H1 (cell line): Measurements from ENCODE around the gene BRCC3. TPM values are rescaled to one million over a fixed set of nuclear protein-coding genes. Genes with fewer than 3 reads are reported as not detected.

Experiments
- CEBPB ChIP-seq: IDR thresholded peaks from 2 replicates; pipeline ENCODE4 v1.6.1; 2012; ENCODE audit warnings: low read depth, low read length
- CHD1 ChIP-seq: IDR thresholded peaks from 2 replicates; pipeline ENCODE4 v1.6.1; 2012; ENCODE audit warnings: low read depth, low read length, improper control_type of control experiment
- KDM5A ChIP-seq: fragments of 200-600 bp; IDR thresholded peaks from 2 replicates; pipeline ENCODE4 v1.7.1; 2012; ENCODE audit warnings: mild to moderate bottlenecking, low read length, inconsistent platforms, mixed read lengths
- PHF8 ChIP-seq: fragments of 200-600 bp; sonication (generic); conservative IDR thresholded peaks from 2 replicates; pipeline ENCODE4 v1.7.1; 2012; ENCODE audit warnings: low read depth, mild to moderate bottlenecking, inconsistent platforms, low read length, moderate library complexity
- SRF ChIP-seq: IDR thresholded peaks from 2 replicates; pipeline ENCODE4 v1.6.1; 2011; ENCODE audit warnings: mild to moderate bottlenecking, low read depth, low read length, moderate library complexity
- ZNF274 ChIP-seq: IDR thresholded peaks from 2 replicates; pipeline ENCODE4 v1.7.0; 2012; ENCODE audit warnings: low read length, borderline replicate concordance; ENCODE audit errors: extremely low read depth
- polyA plus RNA-seq, 7 experiments: library from polyadenylated mRNA; depleted of rRNA in 3 of 7; stranded (reverse) in 5 of 7; unstranded in 2 of 7; fragments of >200 nt in 5 of 7; fragments of 200-250 nt in 2 of 7; gene quantifications; 1 replicate in 5 of 7; 2 replicates in 1 of 7; 4 replicates in 1 of 7; pipeline versions ENCODE4 v1.2.1 to v1.2.3, GENCODE V29; 2011 to 2013; ENCODE audit warnings: missing spikeins in 2 of 7, mixed read lengths in 2 of 7
- total RNA-seq: library from RNA; stranded (reverse); fragmentation: NEBNext Ultra II Directional; extraction: Animal tissue kit (Norgen Biotek cat#: 25700); gene quantifications from 2 replicates; pipeline ENCODE4 v1.2.1, GENCODE V29; 2021
- TF ChIP-seq, protein P1 (sequence below), 3 experiments: IDR thresholded peaks; 1 replicate in 2 of 3; 2 replicates in 1 of 3; pipeline versions ENCODE4 v1.5.1 to v1.6.1; 2011; ENCODE audit warnings: low read length in 3 of 3, mild to moderate bottlenecking in 3 of 3, inconsistent platforms in 2 of 3, low read depth in 1 of 3, moderate library complexity in 1 of 3; ENCODE audit not compliant: insufficient read depth in 1 of 3; ENCODE audit errors: control extremely low read depth in 1 of 3

The BRCC3 gene
- total and polyA plus RNA-seq, 2 of the 8 experiments (the other 6 are each of a cell fraction or from before 2014, with no cell fraction given), result 13.1 to 23.2 TPM

GRCh38 chrX:155028129-155028528, 43.2 kb upstream of the BRCC3 start (continued):
- TF ChIP-seq, protein P1, sequence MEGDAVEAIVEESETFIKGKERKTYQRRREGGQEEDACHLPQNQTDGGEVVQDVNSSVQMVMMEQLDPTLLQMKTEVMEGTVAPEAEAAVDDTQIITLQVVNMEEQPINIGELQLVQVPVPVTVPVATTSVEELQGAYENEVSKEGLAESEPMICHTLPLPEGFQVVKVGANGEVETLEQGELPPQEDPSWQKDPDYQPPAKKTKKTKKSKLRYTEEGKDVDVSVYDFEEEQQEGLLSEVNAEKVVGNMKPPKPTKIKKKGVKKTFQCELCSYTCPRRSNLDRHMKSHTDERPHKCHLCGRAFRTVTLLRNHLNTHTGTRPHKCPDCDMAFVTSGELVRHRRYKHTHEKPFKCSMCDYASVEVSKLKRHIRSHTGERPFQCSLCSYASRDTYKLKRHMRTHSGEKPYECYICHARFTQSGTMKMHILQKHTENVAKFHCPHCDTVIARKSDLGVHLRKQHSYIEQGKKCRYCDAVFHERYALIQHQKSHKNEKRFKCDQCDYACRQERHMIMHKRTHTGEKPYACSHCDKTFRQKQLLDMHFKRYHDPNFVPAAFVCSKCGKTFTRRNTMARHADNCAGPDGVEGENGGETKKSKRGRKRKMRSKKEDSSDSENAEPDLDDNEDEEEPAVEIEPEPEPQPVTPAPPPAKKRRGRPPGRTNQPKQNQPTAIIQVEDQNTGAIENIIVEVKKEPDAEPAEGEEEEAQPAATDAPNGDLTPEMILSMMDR (IDR thresholded peaks at IDR 0.05; ENCODE audit: control extremely low read depth in 1 of 3, insufficient read depth in 1 of 3, low read depth in 1 of 3, low read length in 3 of 3), result no peak
- TF ChIP-seq SRF (no peak), KDM5A (no peak), PHF8 (no peak), CHD1 (no peak), CEBPB (no peak), ZNF274 (no peak)
